Psoas muscle (tissue), 8 donors: Measurements from ENCODE around the gene SUCNR1. TPM values are rescaled to one million over a fixed set of nuclear protein-coding genes. Genes with fewer than 3 reads are reported as not detected.

Experiments
- ATAC-seq, 4 donors: fragments of 200-7000 bp; cut with Tn5 transposase; one replicate each; pipeline ENCODE4 v1.9.1; 2020; ENCODE audit warnings: moderate library complexity in 3 of 4, mild to moderate bottlenecking in 2 of 4
- DNase-seq, 2 donors: peaks; one replicate each; pipeline ENCODE4 v3.0.0-alpha.2; 2020
- H3K27ac ChIP-seq: fragments of 200-600 bp; one replicate; pipeline ENCODE4 v1.8.0; 2022
- H3K27me3 ChIP-seq, 3 donors: fragments of 200-600 bp in 1 of 3; one replicate each; pipeline versions ENCODE4 v1.6.1 to v1.8.0; 2013 to 2022; ENCODE audit warnings: low read length in 2 of 3, mild to moderate bottlenecking in 2 of 3, moderate library complexity in 1 of 3; ENCODE audit not compliant: insufficient read depth in 3 of 3
- H3K36me3 ChIP-seq, 2 donors: fragments of 200-600 bp in 1 of 2; one replicate each; pipeline versions ENCODE4 v1.6.1 to v1.8.0; 2013 to 2022; ENCODE audit warnings: low read depth in 1 of 2, mild to moderate bottlenecking in 1 of 2, moderate library complexity in 1 of 2; ENCODE audit not compliant: insufficient read depth in 1 of 2
- H3K4me1 ChIP-seq: fragments of 200-600 bp; one replicate; pipeline ENCODE4 v1.8.0; 2022
- H3K4me3 ChIP-seq: fragments of 200-600 bp; one replicate; pipeline ENCODE4 v1.8.0; 2022; ENCODE audit warnings: mild to moderate bottlenecking
- H3K9me3 ChIP-seq: fragments of 200-600 bp; one replicate; pipeline ENCODE4 v1.8.0; 2022
- CTCF ChIP-seq: fragments of 200-600 bp; IDR thresholded peaks from one replicate; pipeline ENCODE4 v1.8.0; 2022; ENCODE audit warnings: antibody characterized with exemption
- WGBS, 3 donors: extraction: QIAGEN DNeasy Blood & Tissue Kit; methylation state at CpG; one replicate each; pipeline versions ENCODE4 v1.1.6 to v1.1.7; 2013; 5-methylcytosine and 5-hydroxymethylcytosine counted together
- intact Hi-C, 2 donors: fragments of 100-400 bp; cut with DNase I; formaldehyde crosslinking; loops; one replicate each; pipeline versions ENCODE4 v1.11.0 to v1.14.2; 2022
- polyA plus RNA-seq, 3 donors: library from polyadenylated mRNA; stranded (reverse); fragments of 200-250 nt; gene quantifications; one replicate each; pipeline ENCODE4 v1.2.3, GENCODE V29; 2013
- total RNA-seq, 4 donors: library from RNA; stranded (reverse); fragmentation: NEBNext Ultra II Directional in 2 of 4; extraction: Animal tissue kit (Norgen Biotek cat#: 25700) in 2 of 4; gene quantifications; one replicate each; pipeline versions ENCODE4 v1.2.1 to v1.2.4, GENCODE V29; 2021 to 2023
- donor health status: healthy with polysubstance abuse.
- donor health status: DM: no; HTN: no; CAD: no; lungs with moderate emphysema.
- donor health status: Bipolar disorder and iron deficiency.
- donor health status: healthy.
- donor health status: DM: yes; HTN: yes; CAD: no.
- donor health status: DM: no; HTN: no; CAD: no.
- donor health status: DM: no; HTN: no; CAD: no.
- donor health status: DM: yes; HTN: yes; CAD: no.

The SUCNR1 gene
- total and polyA plus RNA-seq, 7 donors: 0.01 to 0.32 (median 0.13) TPM; not detected in 2

DNA sequence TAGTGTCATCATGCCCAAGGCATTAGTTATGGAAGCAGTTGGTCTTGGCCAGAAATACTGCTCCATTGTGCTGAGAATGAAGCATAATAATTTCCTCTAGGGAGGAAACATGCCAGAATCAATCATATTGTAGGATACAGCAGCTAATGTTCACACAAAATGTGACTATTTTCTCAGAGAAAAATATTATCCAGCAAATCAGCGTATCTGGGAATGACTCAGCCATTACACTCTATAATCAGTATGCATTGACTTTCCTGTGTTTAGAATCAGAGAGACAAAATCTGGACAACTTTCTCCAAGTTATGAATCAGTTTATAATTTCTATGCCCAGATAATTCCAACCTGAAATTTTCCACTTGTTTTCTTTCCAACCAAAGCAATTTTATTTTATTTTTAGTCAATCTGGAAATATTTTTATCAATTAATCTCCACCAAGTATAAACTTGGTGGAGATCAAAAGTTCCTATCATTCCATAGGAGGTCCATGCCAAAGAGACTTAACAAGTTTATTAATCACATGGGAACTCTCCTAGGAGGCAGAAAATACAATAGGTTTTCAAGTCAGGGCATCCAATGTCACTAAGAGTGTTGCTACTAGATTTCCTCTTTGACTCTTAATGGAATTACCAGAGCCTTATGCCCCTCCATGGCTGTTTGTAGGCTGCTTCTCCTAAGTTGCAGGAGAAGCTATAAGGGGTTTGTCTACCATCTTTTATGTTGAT, 36.4 kb downstream of the SUCNR1 start:
- ATAC-seq (no peak), DNase-seq (no peak)
- intact Hi-C loops: loop anchor here in 1 of 2 donors (10.0 kb wide), 1 partner anchor 475 kb away; no protein-coding TSS in a partner anchor
- Histone ChIP-seq H3K4me1 (no peaks in the 10 kb centered on the region), H3K4me3 (no peak overlapping the region), H3K27me3 (no peaks in the 10 kb centered on the region), H3K36me3 (no peaks in the 10 kb centered on the region), H3K9me3 (no peaks in the 10 kb centered on the region), H3K27ac (no peak overlapping the region)
- 0 to 33% (median 27%) methylated on average over 1 of the region's 1 CpG for WGBS, 3 donors
- TF ChIP-seq CTCF: no peak

- no peak for TF ChIP-seq CTCF
- ATAC-seq (no peak), DNase-seq (no peak)
- intact Hi-C loops: no loop called here
- H3K36me3 ChIP-seq: no peaks in the 10 kb centered on the region
- no peaks in the 10 kb centered on the region for H3K4me1 ChIP-seq
- no peak overlapping the region for H3K4me3 ChIP-seq
- H3K27ac ChIP-seq: no peak overlapping the region
- H3K27me3 ChIP-seq: no peaks in the 10 kb centered on the region
- no peaks in the 10 kb centered on the region for H3K9me3 ChIP-seq
- 94 to 97% (median 95%) methylated on average over 1 of the region's 1 CpG for WGBS, 3 donors
Observed at GRCh38 chr3:151911462-151911861, 38.0 kb downstream of the SUCNR1 start.

- Histone ChIP-seq H3K27ac (no peak overlapping the region), H3K27me3 (no peaks in the 10 kb centered on the region), H3K9me3 (no peaks in the 10 kb centered on the region), H3K36me3 (no peaks in the 10 kb centered on the region), H3K4me1 (no peaks in the 10 kb centered on the region), H3K4me3 (no peak overlapping the region)
- WGBS, 3 donors: 49 to 58% (median 53%) methylated on average over 1 of the region's 1 CpG
- TF ChIP-seq CTCF: no peak
- intact Hi-C loops: no loop called here
- no peak for DNase-seq
- no peak for ATAC-seq
Observed at GRCh38 chr3:151912028-151912427, 38.6 kb downstream of the SUCNR1 start.

DNA sequence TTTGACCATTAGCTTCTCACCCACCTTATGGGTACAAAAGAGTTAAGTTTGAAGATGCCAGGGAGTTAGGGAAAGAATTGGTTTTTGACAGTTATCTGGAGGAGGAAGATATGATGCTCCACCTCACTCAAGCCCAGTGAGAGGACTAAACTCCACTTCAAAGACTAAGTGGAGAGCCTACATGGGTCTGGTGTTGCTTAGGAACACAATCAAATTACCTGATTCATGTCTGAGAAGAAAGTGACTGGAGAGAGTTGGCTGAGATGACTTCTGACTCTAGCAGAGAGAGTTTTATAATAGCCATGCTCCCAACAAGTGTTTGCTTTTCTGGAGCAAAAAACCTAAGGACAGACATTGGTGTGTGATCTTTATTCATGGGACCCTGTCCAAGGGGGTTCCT, 43.3 kb downstream of the SUCNR1 start:
- H3K9me3 ChIP-seq: no peaks in the 10 kb centered on the region
- no peaks in the 10 kb centered on the region for H3K27me3 ChIP-seq
- TF ChIP-seq CTCF: no peak
- H3K27ac ChIP-seq: no peak overlapping the region
- H3K36me3 ChIP-seq: no peaks in the 10 kb centered on the region
- DNase-seq: no peak
- H3K4me1 ChIP-seq: no peaks in the 10 kb centered on the region
- intact Hi-C loops: loop anchor here in 1 of 2 donors (5.0 kb wide), 1 partner anchor 479 kb away; no protein-coding TSS in a partner anchor
- ATAC-seq: no peak
- H3K4me3 ChIP-seq: no peak overlapping the region
